Measurements from ENCODE around the gene TMPRSS2. TPM values are rescaled to one million over a fixed set of nuclear protein-coding genes. Genes with fewer than 3 reads are reported as not detected.
"Not testable (repeated sequence)": the region's sequence is repeated elsewhere in the genome, so short reads cannot be mapped to it uniquely, and the experiment has no call there.

TMPRSS2 gene
- total RNA-seq, 4 donors from 2014 or later: not detected

DNA sequence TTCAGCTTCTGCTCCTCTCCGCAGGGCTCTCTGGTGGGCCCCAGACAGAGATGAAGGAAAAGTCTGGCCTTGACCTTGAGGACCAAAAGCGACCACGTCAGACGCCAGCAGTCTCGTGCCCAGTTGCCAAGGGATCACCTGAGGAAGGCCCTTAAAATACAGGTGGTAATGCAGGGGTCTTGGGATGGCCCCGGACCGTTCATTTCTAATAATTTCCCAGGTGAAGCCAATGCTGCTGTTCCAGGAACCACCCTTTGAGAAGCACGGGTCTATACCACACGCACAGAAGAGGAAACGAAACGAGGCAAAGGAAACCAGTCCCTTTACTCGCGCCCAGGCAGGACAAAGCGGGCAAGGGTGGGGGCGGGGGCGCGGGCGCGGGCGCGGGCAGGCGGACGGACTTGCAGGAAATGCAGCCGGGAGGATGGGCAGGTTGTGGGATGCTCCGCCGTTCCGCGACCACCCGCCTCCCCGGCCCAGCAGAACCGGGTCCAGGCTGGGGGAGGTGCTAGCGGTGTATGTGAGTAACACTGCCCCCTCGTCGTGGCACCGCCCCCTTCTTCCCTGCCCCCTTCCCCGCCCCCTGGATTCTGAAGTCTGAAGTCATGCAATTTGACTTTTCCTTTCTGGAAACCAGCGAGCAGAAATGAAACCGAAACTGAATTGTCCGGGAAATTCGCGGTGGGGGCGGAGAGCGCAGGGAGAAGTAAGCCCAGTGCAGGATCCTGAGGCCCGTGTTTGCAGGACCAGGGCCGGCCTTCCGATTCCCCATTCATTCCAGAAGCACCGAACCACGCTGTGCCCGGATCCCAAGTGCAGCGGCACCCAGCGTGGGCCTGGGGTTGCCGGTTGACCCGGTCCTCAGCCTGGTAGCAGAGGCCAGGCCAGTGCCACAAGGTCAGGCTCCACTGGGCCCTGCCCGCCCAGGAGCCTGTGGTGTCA, 87.8 kb downstream of the TMPRSS2 start:
- H3K4me3 ChIP-seq: peak overlapping the region; percentile 55 to 71 (median 68)

DNA sequence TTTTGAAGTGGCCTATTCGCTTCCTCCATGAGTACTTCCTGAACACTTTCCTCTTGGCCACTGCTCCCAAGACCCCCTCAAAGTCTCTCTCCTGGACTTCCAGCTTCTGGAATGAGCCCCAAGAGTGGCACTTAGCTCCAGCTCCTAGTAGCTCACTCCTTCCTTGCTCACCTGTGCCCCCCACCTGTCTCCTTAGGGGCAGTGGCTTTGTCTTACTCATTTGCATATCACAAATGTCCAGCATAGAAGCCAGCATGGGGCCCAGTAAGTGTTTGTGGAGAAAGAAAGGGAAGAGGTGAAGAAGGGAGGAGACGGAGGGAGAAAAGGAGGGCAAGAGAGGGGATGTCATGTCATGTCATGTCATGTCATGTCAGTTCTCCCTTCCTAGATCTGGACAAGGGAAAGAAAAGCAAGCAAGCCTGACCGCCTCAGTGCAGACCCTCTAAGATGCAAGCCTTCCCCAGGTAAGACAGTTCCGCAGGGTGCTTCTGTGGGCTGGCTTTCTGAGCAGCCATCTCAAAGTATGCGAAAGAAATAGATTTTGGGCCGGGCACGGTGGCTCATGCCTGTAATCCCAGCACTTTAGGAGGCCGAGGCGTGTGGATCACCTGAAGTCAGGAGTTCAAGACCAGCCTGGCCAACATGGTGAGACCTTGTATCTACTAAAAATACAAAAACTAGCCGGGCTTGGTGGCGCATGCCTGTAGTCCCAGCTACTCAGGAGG, 88.8 kb downstream of the TMPRSS2 start:
- Histone ChIP-seq H3K4me1 (peaks cover 0 to 22% (median 2%) of the 10 kb centered on the region in 4 donors), H3K27me3 (no peaks in the 10 kb centered on the region), H3K4me3 (no peak overlapping the region), H3K9me3 (peaks cover 0 to 12% (median 0%) of the 10 kb centered on the region in 4 donors), H3K27ac (peak overlapping the region in 3 of 4 donors; percentile 89 to 94 (median 92)), H3K36me3 (no peaks in the 10 kb centered on the region)
- WGBS, 2 donors: 90 to 93% methylated on average over 11 of the region's 11 CpGs
- TF ChIP-seq EP300 (IDR thresholded peaks at IDR 0.05): no peak
- TF ChIP-seq POLR2A (IDR thresholded peaks at IDR 0.05): no peak
- TF ChIP-seq, protein P1, sequence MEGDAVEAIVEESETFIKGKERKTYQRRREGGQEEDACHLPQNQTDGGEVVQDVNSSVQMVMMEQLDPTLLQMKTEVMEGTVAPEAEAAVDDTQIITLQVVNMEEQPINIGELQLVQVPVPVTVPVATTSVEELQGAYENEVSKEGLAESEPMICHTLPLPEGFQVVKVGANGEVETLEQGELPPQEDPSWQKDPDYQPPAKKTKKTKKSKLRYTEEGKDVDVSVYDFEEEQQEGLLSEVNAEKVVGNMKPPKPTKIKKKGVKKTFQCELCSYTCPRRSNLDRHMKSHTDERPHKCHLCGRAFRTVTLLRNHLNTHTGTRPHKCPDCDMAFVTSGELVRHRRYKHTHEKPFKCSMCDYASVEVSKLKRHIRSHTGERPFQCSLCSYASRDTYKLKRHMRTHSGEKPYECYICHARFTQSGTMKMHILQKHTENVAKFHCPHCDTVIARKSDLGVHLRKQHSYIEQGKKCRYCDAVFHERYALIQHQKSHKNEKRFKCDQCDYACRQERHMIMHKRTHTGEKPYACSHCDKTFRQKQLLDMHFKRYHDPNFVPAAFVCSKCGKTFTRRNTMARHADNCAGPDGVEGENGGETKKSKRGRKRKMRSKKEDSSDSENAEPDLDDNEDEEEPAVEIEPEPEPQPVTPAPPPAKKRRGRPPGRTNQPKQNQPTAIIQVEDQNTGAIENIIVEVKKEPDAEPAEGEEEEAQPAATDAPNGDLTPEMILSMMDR (IDR thresholded peaks at IDR 0.05): no peak
- no peak for DNase-seq (ENCODE audit: low spot score in 2 of 2)

More for the DNA sequence above, 87.8 kb downstream of the TMPRSS2 start:
- H3K27me3 ChIP-seq: no peaks in the 10 kb centered on the region
- no peaks in the 10 kb centered on the region for H3K36me3 ChIP-seq
- H3K4me1 ChIP-seq: peaks cover 0 to 29% (median 2%) of the 10 kb centered on the region in 4 donors
- DNase-seq (ENCODE audit: low spot score in 2 of 2): peak; percentile 73 to 85
- peak overlapping the region; percentile 89 to 94 (median 91) for H3K27ac ChIP-seq
- TF ChIP-seq, protein P1 (IDR thresholded peaks at IDR 0.05): peak in 1 of 5 experiments; percentile 12
- TF ChIP-seq POLR2A (IDR thresholded peaks at IDR 0.05) (peak; percentile 3 to 26), EP300 (IDR thresholded peaks at IDR 0.05) (peak in 1 of 2 donors; percentile 84)
- H3K9me3 ChIP-seq: peaks cover 0 to 7% (median 0%) of the 10 kb centered on the region in 4 donors
- 5 to 11% methylated on average over 30 to 50 of the region's 54 CpGs for WGBS, 2 donors

DNA sequence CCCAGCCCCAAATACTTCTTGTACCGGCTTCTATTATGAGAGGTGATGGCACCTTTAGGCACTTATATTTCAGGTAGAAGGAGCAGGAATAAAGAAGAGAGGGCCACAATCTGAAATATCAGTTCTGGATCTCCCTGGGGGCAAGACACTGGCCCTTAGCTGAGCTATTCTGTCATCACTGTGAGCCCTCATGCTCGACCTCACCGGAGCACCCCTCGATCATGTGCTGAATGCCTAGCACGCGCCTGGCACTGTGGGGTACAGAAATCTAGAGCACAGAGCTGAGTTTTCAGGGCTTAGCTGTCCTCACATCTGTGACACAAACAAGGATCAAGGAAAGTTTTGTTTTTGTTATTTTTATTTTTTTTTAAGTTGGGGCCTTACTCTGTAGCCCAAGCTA, 89.6 kb downstream of the TMPRSS2 start:
- no peaks in the 10 kb centered on the region for H3K36me3 ChIP-seq
- H3K9me3 ChIP-seq: peaks cover 0 to 12% (median 0%) of the 10 kb centered on the region in 4 donors
- H3K4me1 ChIP-seq: peaks cover 0 to 22% (median 2%) of the 10 kb centered on the region in 4 donors
- no peaks in the 10 kb centered on the region for H3K27me3 ChIP-seq
- TF ChIP-seq POLR2A (IDR thresholded peaks at IDR 0.05): no peak
- TF ChIP-seq EP300 (IDR thresholded peaks at IDR 0.05): no peak
- TF ChIP-seq, protein P1 (IDR thresholded peaks at IDR 0.05): no peak
- no peak for DNase-seq (ENCODE audit: low spot score in 2 of 2)
- peak overlapping the region in 1 of 4 donors; percentile 94 for H3K27ac ChIP-seq
- H3K4me3 ChIP-seq: no peak overlapping the region
- 87 to 88% methylated on average over 6 of the region's 6 CpGs for WGBS, 2 donors

DNA sequence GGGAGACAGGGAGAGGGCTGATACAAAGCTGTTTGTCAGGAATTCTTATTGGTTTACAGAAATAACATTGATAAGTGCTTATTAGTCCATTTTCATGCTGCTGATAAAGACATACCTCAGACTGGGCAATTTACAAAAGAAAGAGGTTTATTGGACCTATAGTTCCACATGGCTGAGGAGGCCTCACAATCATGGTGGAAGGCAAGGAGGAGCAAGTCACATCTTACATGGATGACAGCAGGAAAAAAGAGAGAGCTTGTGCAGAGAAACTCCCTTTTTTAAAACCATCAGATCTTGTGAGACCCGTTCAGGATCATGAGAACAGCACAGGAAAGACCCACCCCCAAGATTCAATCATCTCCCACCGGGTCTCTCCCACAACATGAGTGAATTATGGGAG, 90.5 kb downstream of the TMPRSS2 start:
- WGBS, 2 donors: 78 to 79% methylated on average over 2 of the region's 2 CpGs
- H3K4me3 ChIP-seq: not testable (repeated sequence)

More for the DNA sequence above, 90.5 kb downstream of the TMPRSS2 start:
- Histone ChIP-seq H3K9me3 (peaks cover 0 to 18% (median 0%) of the 10 kb centered on the region in 4 donors), H3K4me1 (peaks cover 0 to 22% (median 2%) of the 10 kb centered on the region in 4 donors)
- not testable (repeated sequence) for H3K27ac ChIP-seq; H3K36me3 ChIP-seq; DNase-seq (ENCODE audit: low spot score in 2 of 2); H3K27me3 ChIP-seq

Small RNA genes within 50 kb of the gene (small RNA-seq; reads per million reads assigned to genes)
- not detected for gene RF00421

Other genes with a start within 250 kb of the TMPRSS2 start
- gene FAM3B, start 191.4 kb downstream of the TMPRSS2 start, total RNA-seq: not detected
- gene MX2, start 146.1 kb downstream of the TMPRSS2 start, total RNA-seq: 10 to 100 TPM in 2 of 4 donors, 1 to 10 TPM in 2; 6.7 to 17.5 (median 9.5) TPM
- 10 to 100 TPM; 10.5 to 23.8 (median 17.3) TPM for gene MX1, start 81.9 kb downstream of the TMPRSS2 start, total RNA-seq